CD4-positive, alpha-beta T cell (primary cell): ENCODE measurements around the gene CXCL17. TPM values are rescaled to one million over a fixed set of nuclear protein-coding genes. Genes with fewer than 3 reads are reported as not detected.
A peak's percentile ranks its signal among the peaks of the same experiment; 100 is the strongest.

Source experiments
- ATAC-seq: fragments of 200-7000 bp; cut with Tn5 transposase; one replicate; pipeline ENCODE4 v1.10.0; 2022; ENCODE audit warnings: mild to moderate bottlenecking; ENCODE audit not compliant: poor library complexity
- CTCF ChIA-PET: fragments of 350-600 bp; sonication (Branson Sonifier 250); formaldehyde crosslinking; loops from one replicate; lab custom pipeline; 2021; ENCODE audit warnings: antibody characterized with exemption, inconsistent platforms; lab: Charles Lee
- POLR2A ChIA-PET: fragments of 350-600 bp; sonication (Branson Sonifier 250); formaldehyde crosslinking; loops from one replicate; lab custom pipeline; 2021; ENCODE audit warnings: antibody characterized with exemption, inconsistent platforms; lab: Charles Lee
- DNase-seq, 14 experiments: peaks; one replicate each; pipeline ENCODE4 v3.0.0-alpha.2; 2013 to 2020; ENCODE audit warnings: mixed read lengths in 2 of 14
- H3K27ac ChIP-seq, 2 donors: one replicate each; pipeline versions ENCODE4 v1.5.1 to v1.7.0; 2013; ENCODE audit warnings: low read length in 2 of 2, low read depth in 1 of 2, mild to moderate bottlenecking in 1 of 2
- H3K27me3 ChIP-seq, 2 experiments: 1 replicate in 1 of 2; 2 replicates in 1 of 2; pipeline versions ENCODE4 v1.6.1 to v1.7.0; 2013; ENCODE audit warnings: low read length in 2 of 2, control low read depth in 1 of 2, mild to moderate bottlenecking in 1 of 2, moderate library complexity in 1 of 2; ENCODE audit not compliant: insufficient read depth in 2 of 2, control insufficient read depth in 1 of 2
- H3K36me3 ChIP-seq: one replicate; pipeline ENCODE4 v1.6.1; 2013; ENCODE audit warnings: low read length, control low read depth; ENCODE audit not compliant: insufficient read depth
- H3K4me1 ChIP-seq: one replicate; pipeline ENCODE4 v1.6.1; 2013; ENCODE audit warnings: low read length, control low read depth; ENCODE audit not compliant: insufficient read depth
- H3K4me3 ChIP-seq: one replicate; pipeline ENCODE4 v1.5.1; 2013; ENCODE audit warnings: mild to moderate bottlenecking, low read length, moderate library complexity
- H3K9me3 ChIP-seq, 2 experiments: 1 replicate in 1 of 2; 2 replicates in 1 of 2; pipeline versions ENCODE4 v1.6.1 to v1.7.0; 2013; ENCODE audit warnings: low read length in 2 of 2, mild to moderate bottlenecking in 2 of 2, control low read depth in 1 of 2, moderate library complexity in 1 of 2; ENCODE audit not compliant: control insufficient read depth in 1 of 2, insufficient read depth in 1 of 2
- H3K27ac Mint-ChIP-seq: one replicate; pipeline ENCODE4 v1.8.0; 2020; ENCODE audit warnings: mixed read lengths
- H3K27me3 Mint-ChIP-seq: one replicate; pipeline ENCODE4 v1.8.0; 2021; ENCODE audit warnings: mixed read lengths
- H3K36me3 Mint-ChIP-seq: one replicate; pipeline ENCODE4 v1.8.0; 2021; ENCODE audit warnings: low read depth, mixed read lengths
- H3K4me1 Mint-ChIP-seq: one replicate; pipeline ENCODE4 v1.8.0; 2021; ENCODE audit warnings: low read depth, mixed read lengths
- H3K4me3 Mint-ChIP-seq: one replicate; pipeline ENCODE4 v1.8.0; 2020; ENCODE audit warnings: mild to moderate bottlenecking, mixed read lengths
- H3K9me3 Mint-ChIP-seq: one replicate; pipeline ENCODE4 v1.8.0; 2020; ENCODE audit warnings: mixed read lengths
- CTCF ChIP-seq: fragments of 200-600 bp; IDR thresholded peaks from one replicate; pipeline ENCODE4 v1.8.0; 2022; ENCODE audit warnings: antibody characterized with exemption, mild to moderate bottlenecking
- intact Hi-C, 2 experiments: fragments of 100-400 bp; cut with DNase I in 1 of 2; cut with micrococcal nuclease in 1 of 2; formaldehyde crosslinking; loops; one replicate each; pipeline versions ENCODE4 v1.15.1 to v1.9.0; 2023 to 2025; cut with DNase I, micrococcal nuclease
- total RNA-seq, 174 experiments: library from RNA in 2 of 174; stranded (reverse) in 2 of 174; gene quantifications; one replicate each; pipeline ENCODE4 v1.2.3 and lab custom pipeline; 2021 to 2026

The CXCL17 gene
- total RNA-seq, 2 experiments from 2014 or later, result not detected

DNA sequence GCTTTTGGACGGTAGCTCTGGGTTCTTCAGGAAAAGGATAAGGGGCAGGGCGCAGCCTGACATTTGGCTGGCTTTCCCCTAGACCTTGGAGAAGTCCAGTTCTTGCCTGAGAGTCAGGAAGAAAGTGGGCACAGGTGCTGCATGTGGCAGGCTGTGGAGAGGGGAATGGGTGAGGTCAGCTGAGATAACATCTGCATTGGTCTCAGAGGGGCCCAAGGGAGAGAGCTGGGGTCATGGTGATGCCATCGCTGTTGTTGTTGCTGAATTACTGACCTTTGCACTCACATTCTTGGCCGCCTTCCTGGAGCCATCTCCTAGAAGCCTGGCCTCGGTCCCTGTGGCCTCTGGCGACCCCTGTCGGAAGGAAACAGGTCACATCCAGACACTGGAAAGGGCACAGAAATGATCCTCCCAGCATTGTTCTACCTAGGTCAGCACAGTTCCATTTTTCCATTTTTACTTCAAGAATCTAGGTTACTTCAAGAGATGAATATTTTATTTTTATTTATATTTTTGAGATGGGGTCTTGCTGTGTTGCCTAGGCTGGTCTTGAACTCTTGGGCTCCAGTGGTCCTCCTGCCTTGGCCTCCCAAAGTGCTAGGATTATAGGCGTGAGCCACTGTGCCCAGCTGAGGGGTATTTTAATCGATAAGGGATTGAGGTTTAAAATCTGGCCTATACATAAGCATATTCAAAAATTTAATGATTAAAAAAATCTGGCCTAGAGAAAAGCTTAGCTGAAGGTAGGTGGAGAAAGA lies 9.1 kb downstream of the CXCL17 start:
- H3K9me3 ChIP-seq, result no peaks in the 10 kb centered on the region
- CTCF ChIA-PET, result interaction anchor here (1.2 to 3.4 kb wide), 2 partner anchors 10 to 13 kb away, joined by 4 to 27 read pairs; no protein-coding TSS in a partner anchor
- no peak overlapping the region for H3K4me3 Mint-ChIP-seq
- no peaks in the 10 kb centered on the region for H3K27me3 ChIP-seq
- POLR2A ChIA-PET, result interaction anchor here (1.4 kb wide), 1 partner anchor 10 kb away, joined by 7 read pairs; no protein-coding TSS in a partner anchor
- H3K27ac Mint-ChIP-seq, result no peak overlapping the region
- no peak overlapping the region for H3K27ac ChIP-seq
- H3K4me3 ChIP-seq, result no peak overlapping the region
- peak; percentile 78 for TF ChIP-seq CTCF
- ATAC-seq, result peak; percentile 65
- H3K27me3 Mint-ChIP-seq, result no peaks in the 10 kb centered on the region
- H3K36me3 ChIP-seq, result no peaks in the 10 kb centered on the region
- no peaks in the 10 kb centered on the region for H3K36me3 Mint-ChIP-seq
- intact Hi-C loops, result loop anchor here (1.0 kb wide), 4 partner anchors 13 to 325 kb away; no protein-coding TSS in a partner anchor
- peaks cover 6% of the 10 kb centered on the region for H3K4me1 Mint-ChIP-seq
- DNase-seq, result peak; percentile 52 to 79 (median 62)
- H3K9me3 Mint-ChIP-seq, result no peaks in the 10 kb centered on the region
- H3K4me1 ChIP-seq, result peaks cover 8% of the 10 kb centered on the region

DNA sequence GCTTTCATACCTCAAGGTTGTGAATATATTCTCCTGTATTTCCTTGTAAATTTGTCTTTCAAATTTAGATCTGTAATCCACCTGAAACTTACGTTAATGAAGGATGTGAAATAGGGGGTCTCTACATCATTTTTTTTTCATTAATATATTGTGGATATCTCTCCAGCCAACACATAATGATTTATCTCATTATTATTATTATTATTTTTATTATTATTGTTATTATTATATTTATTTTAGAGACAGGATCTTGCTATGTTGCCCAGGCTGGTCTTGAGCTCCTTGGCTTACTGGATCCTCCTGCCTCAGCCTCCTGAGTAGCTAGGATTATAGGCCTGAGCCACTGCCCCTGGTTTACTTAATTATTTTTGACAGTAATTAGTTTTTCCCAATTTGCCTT lies 11.3 kb downstream of the CXCL17 start:
- Mint-ChIP-seq H3K27me3 (no peaks in the 10 kb centered on the region), H3K27ac (no peak overlapping the region), H3K36me3 (no peaks in the 10 kb centered on the region), H3K4me1 (no peaks in the 10 kb centered on the region), H3K9me3 (no peaks in the 10 kb centered on the region), H3K4me3 (no peak overlapping the region)
- H3K4me3 ChIP-seq, result no peak overlapping the region
- intact Hi-C loops, result no loop called here
- H3K4me1 ChIP-seq, result peaks cover 4% of the 10 kb centered on the region
- CTCF ChIA-PET, result interaction anchor here (1.2 kb wide), 1 partner anchor 11 kb away, joined by 8 read pairs; no protein-coding TSS in a partner anchor
- no peak overlapping the region for H3K27ac ChIP-seq
- ATAC-seq (no peak), DNase-seq (no peak)
- POLR2A ChIA-PET, result no interaction called here
- H3K27me3 ChIP-seq, result no peaks in the 10 kb centered on the region
- H3K9me3 ChIP-seq, result no peaks in the 10 kb centered on the region
- no peak for TF ChIP-seq CTCF
- H3K36me3 ChIP-seq, result no peaks in the 10 kb centered on the region

DNA sequence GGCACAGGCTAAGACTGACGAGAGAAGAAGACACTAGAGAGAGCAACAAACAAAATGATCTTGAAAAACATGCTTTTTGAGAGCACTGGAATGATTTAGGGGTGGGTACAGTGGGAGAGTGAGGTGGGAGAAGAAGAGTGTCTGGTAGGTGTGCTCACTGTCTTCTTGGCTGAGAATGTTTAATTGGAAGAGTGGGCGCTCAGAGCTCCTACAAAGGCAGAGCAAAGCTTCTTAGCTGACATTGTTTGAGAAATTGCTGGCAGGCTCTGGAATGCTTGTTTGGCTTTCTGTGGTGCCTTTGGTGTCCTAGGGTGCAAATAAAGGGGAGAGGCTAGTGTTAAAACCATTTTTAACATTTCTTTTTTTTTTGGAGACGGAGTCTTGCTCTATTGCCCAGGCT lies 14.1 kb downstream of the CXCL17 start:
- Mint-ChIP-seq H3K27me3 (no peaks in the 10 kb centered on the region), H3K4me3 (no peak overlapping the region), H3K36me3 (peaks cover under 1% of the 10 kb centered on the region), H3K4me1 (peaks cover 9% of the 10 kb centered on the region), H3K9me3 (no peaks in the 10 kb centered on the region), H3K27ac (no peak overlapping the region)
- Histone ChIP-seq H3K27me3 (no peaks in the 10 kb centered on the region), H3K9me3 (no peaks in the 10 kb centered on the region), H3K4me1 (peaks cover 12% of the 10 kb centered on the region), H3K36me3 (no peaks in the 10 kb centered on the region), H3K4me3 (no peak overlapping the region), H3K27ac (no peak overlapping the region)
- intact Hi-C loops, result loop anchor here in 1 of 2 experiments (10.0 kb wide), 1 partner anchor 144 kb away; no protein-coding TSS in a partner anchor
- CTCF ChIA-PET, result interaction anchor here (0.6 to 1.7 kb wide), 3 partner anchors 9 to 12 kb away, joined by 3 to 7 read pairs (median 4); no protein-coding TSS in a partner anchor
- POLR2A ChIA-PET, result no interaction called here
- ATAC-seq (no peak), DNase-seq (no peak)
- no peak for TF ChIP-seq CTCF
